Activated CD8-positive, alpha-beta T cell treated with anti-CD3 and anti-CD28 coated beads, Interleukin-2, amount 10 ng/mL, durations not matched to agents 7 days and 5 days (primary cell): ENCODE measurements around the gene RIMBP2. TPM values are rescaled to one million over a fixed set of nuclear protein-coding genes. Genes with fewer than 3 reads are reported as not detected.

Experiments
- ATAC-seq: fragments of 150-1000 bp; cut with Tn5 transposase; one replicate; pipeline ENCODE4 v1.10.0; 2021; ENCODE audit warnings: moderate library complexity
- CTCF ChIA-PET: fragments of 350-600 bp; sonication (Branson Sonifier 250); formaldehyde crosslinking; loops from one replicate; lab custom pipeline; 2021; ENCODE audit warnings: antibody characterized with exemption; lab: Charles Lee
- POLR2A ChIA-PET: fragments of 350-600 bp; sonication (Branson Sonifier 250); formaldehyde crosslinking; loops from one replicate; lab custom pipeline; 2021; ENCODE audit warnings: antibody characterized with exemption; lab: Charles Lee
- DNase-seq: peaks from one replicate; pipeline ENCODE4 v3.0.0-alpha.2; 2020
- H3K27ac Mint-ChIP-seq: one replicate; pipeline ENCODE4 v1.8.0; 2021; ENCODE audit warnings: mild to moderate bottlenecking, mixed read lengths
- H3K27me3 Mint-ChIP-seq: one replicate; pipeline ENCODE4 v1.8.0; 2021; ENCODE audit warnings: low read depth, mixed read lengths
- H3K36me3 Mint-ChIP-seq: one replicate; pipeline ENCODE4 v1.8.0; 2021; ENCODE audit warnings: low read depth, mixed read lengths
- H3K4me1 Mint-ChIP-seq: one replicate; pipeline ENCODE4 v1.8.0; 2021; ENCODE audit warnings: low read depth, mixed read lengths
- H3K4me3 Mint-ChIP-seq: one replicate; pipeline ENCODE4 v1.8.0; 2021; ENCODE audit warnings: mild to moderate bottlenecking, mixed read lengths
- H3K9me3 Mint-ChIP-seq: one replicate; pipeline ENCODE4 v1.8.0; 2022; ENCODE audit warnings: mixed read lengths; ENCODE audit not compliant: insufficient read depth
- total RNA-seq, 2 experiments: library from RNA; stranded (reverse); gene quantifications; one replicate each; pipeline ENCODE4 v1.2.3, GENCODE V29; 2021

RIMBP2 gene
- total RNA-seq, 2 experiments from 2014 or later, result not detected

GRCh38 chr12:130625201-130625600, 90.9 kb downstream of the RIMBP2 start:
- Mint-ChIP-seq H3K4me3 (no peak overlapping the region), H3K4me1 (no peaks in the 10 kb centered on the region), H3K9me3 (no peaks in the 10 kb centered on the region), H3K36me3 (no peaks in the 10 kb centered on the region), H3K27ac (no peak overlapping the region), H3K27me3 (no peaks in the 10 kb centered on the region)
- DNase-seq (no peak), ATAC-seq (no peak)
- POLR2A ChIA-PET, result no interaction called here
- CTCF ChIA-PET, result no interaction called here

GRCh38 chr12:130622803-130623202, 93.3 kb downstream of the RIMBP2 start:
- Mint-ChIP-seq H3K4me1 (no peaks in the 10 kb centered on the region), H3K27me3 (no peaks in the 10 kb centered on the region), H3K4me3 (no peak overlapping the region), H3K9me3 (no peaks in the 10 kb centered on the region), H3K36me3 (no peaks in the 10 kb centered on the region), H3K27ac (no peak overlapping the region)
- ATAC-seq (no peak), DNase-seq (no peak)
- ChIA-PET CTCF (no interaction called here), POLR2A (no interaction called here)

- no peak overlapping the region for H3K27ac Mint-ChIP-seq
- ChIA-PET POLR2A (no interaction called here), CTCF (no interaction called here)
- H3K27me3 Mint-ChIP-seq, result no peaks in the 10 kb centered on the region
- ATAC-seq (no peak), DNase-seq (no peak)
- no peaks in the 10 kb centered on the region for H3K36me3 Mint-ChIP-seq
- no peaks in the 10 kb centered on the region for H3K9me3 Mint-ChIP-seq
- no peaks in the 10 kb centered on the region for H3K4me1 Mint-ChIP-seq
- no peak overlapping the region for H3K4me3 Mint-ChIP-seq
These were observed 94.3 kb downstream of the RIMBP2 start for GRCh38 chr12:130621696-130622298.

- H3K27me3 Mint-ChIP-seq, result no peaks in the 10 kb centered on the region
- H3K27ac Mint-ChIP-seq, result no peak overlapping the region
- DNase-seq (no peak), ATAC-seq (no peak)
- ChIA-PET CTCF (no interaction called here), POLR2A (no interaction called here)
- no peaks in the 10 kb centered on the region for H3K4me1 Mint-ChIP-seq
- H3K36me3 Mint-ChIP-seq, result no peaks in the 10 kb centered on the region
- H3K4me3 Mint-ChIP-seq, result no peak overlapping the region
- H3K9me3 Mint-ChIP-seq, result no peaks in the 10 kb centered on the region
These were observed 95.3 kb downstream of the RIMBP2 start for GRCh38 chr12:130620756-130621155.

- H3K27me3 Mint-ChIP-seq, result no peaks in the 10 kb centered on the region
- ATAC-seq, result no peak
- POLR2A ChIA-PET, result no interaction called here
- no peak overlapping the region for H3K4me3 Mint-ChIP-seq
- H3K4me1 Mint-ChIP-seq, result no peaks in the 10 kb centered on the region
- H3K9me3 Mint-ChIP-seq, result no peaks in the 10 kb centered on the region
- CTCF ChIA-PET, result no interaction called here
- H3K27ac Mint-ChIP-seq, result no peak overlapping the region
- H3K36me3 Mint-ChIP-seq, result no peaks in the 10 kb centered on the region
- no peak for DNase-seq
These were observed 95.8 kb downstream of the RIMBP2 start for GRCh38 chr12:130620281-130620680.

GRCh38 chr12:130619385-130620001, 96.6 kb downstream of the RIMBP2 start:
- Mint-ChIP-seq H3K36me3 (no peaks in the 10 kb centered on the region), H3K9me3 (no peaks in the 10 kb centered on the region), H3K4me3 (no peak overlapping the region), H3K27me3 (no peaks in the 10 kb centered on the region), H3K27ac (no peak overlapping the region), H3K4me1 (no peaks in the 10 kb centered on the region)
- DNase-seq, result no peak
- CTCF ChIA-PET, result no interaction called here
- POLR2A ChIA-PET, result no interaction called here
- ATAC-seq, result no peak

GRCh38 chr12:130617219-130617618, 98.9 kb downstream of the RIMBP2 start:
- ChIA-PET CTCF (no interaction called here), POLR2A (no interaction called here)

GRCh38 chr12:130615861-130616345, 100.2 kb downstream of the RIMBP2 start:
- H3K27ac Mint-ChIP-seq, result no peak overlapping the region
- ChIA-PET CTCF (no interaction called here), POLR2A (no interaction called here)
- H3K36me3 Mint-ChIP-seq, result no peaks in the 10 kb centered on the region
- no peaks in the 10 kb centered on the region for H3K9me3 Mint-ChIP-seq
- no peak for DNase-seq
- no peak for ATAC-seq
- no peaks in the 10 kb centered on the region for H3K4me1 Mint-ChIP-seq
- H3K4me3 Mint-ChIP-seq, result no peak overlapping the region
- H3K27me3 Mint-ChIP-seq, result no peaks in the 10 kb centered on the region

More at GRCh38 chr12:130617219-130617618, 98.9 kb downstream of the RIMBP2 start:
- H3K4me3 Mint-ChIP-seq, result no peak overlapping the region
- no peaks in the 10 kb centered on the region for H3K9me3 Mint-ChIP-seq
- H3K27me3 Mint-ChIP-seq, result no peaks in the 10 kb centered on the region
- no peak overlapping the region for H3K27ac Mint-ChIP-seq
- no peak for ATAC-seq
- no peaks in the 10 kb centered on the region for H3K36me3 Mint-ChIP-seq
- no peaks in the 10 kb centered on the region for H3K4me1 Mint-ChIP-seq
- no peak for DNase-seq

- CTCF ChIA-PET, result no interaction called here
- Mint-ChIP-seq H3K27me3 (no peaks in the 10 kb centered on the region), H3K4me3 (no peak overlapping the region), H3K4me1 (no peaks in the 10 kb centered on the region), H3K36me3 (no peaks in the 10 kb centered on the region), H3K9me3 (no peaks in the 10 kb centered on the region), H3K27ac (no peak overlapping the region)
- no peak for DNase-seq
- POLR2A ChIA-PET, result no interaction called here
- ATAC-seq, result no peak
These were observed 101.6 kb downstream of the RIMBP2 start for GRCh38 chr12:130614530-130614905.

GRCh38 chr12:130613831-130614529, 102.1 kb downstream of the RIMBP2 start:
- ATAC-seq, result no peak
- no peaks in the 10 kb centered on the region for H3K4me1 Mint-ChIP-seq
- H3K9me3 Mint-ChIP-seq, result no peaks in the 10 kb centered on the region
- no peaks in the 10 kb centered on the region for H3K36me3 Mint-ChIP-seq
- H3K4me3 Mint-ChIP-seq, result no peak overlapping the region
- H3K27ac Mint-ChIP-seq, result no peak overlapping the region
- no peak for DNase-seq
- H3K27me3 Mint-ChIP-seq, result no peaks in the 10 kb centered on the region
- ChIA-PET POLR2A (no interaction called here), CTCF (no interaction called here)

GRCh38 chr12:130613131-130613530, 103.0 kb downstream of the RIMBP2 start:
- no peak overlapping the region for H3K4me3 Mint-ChIP-seq

More at GRCh38 chr12:130613131-130613530, 103.0 kb downstream of the RIMBP2 start:
- no peaks in the 10 kb centered on the region for H3K4me1 Mint-ChIP-seq
- CTCF ChIA-PET, result no interaction called here
- no peak overlapping the region for H3K27ac Mint-ChIP-seq
- no peak for ATAC-seq
- POLR2A ChIA-PET, result no interaction called here
- no peak for DNase-seq
- H3K9me3 Mint-ChIP-seq, result no peaks in the 10 kb centered on the region
- H3K36me3 Mint-ChIP-seq, result no peaks in the 10 kb centered on the region
- no peaks in the 10 kb centered on the region for H3K27me3 Mint-ChIP-seq
